ENCODE results near the gene TMOD3. TPM values are rescaled to one million over a fixed set of nuclear protein-coding genes. Genes with fewer than 3 reads are reported as not detected.

TMOD3 gene
- total and polyA plus RNA-seq, 2 donors (not counting 3 experiments of a cell fraction or from before 2014, with no cell fraction given): 10.4 to 64.3 TPM

DNA sequence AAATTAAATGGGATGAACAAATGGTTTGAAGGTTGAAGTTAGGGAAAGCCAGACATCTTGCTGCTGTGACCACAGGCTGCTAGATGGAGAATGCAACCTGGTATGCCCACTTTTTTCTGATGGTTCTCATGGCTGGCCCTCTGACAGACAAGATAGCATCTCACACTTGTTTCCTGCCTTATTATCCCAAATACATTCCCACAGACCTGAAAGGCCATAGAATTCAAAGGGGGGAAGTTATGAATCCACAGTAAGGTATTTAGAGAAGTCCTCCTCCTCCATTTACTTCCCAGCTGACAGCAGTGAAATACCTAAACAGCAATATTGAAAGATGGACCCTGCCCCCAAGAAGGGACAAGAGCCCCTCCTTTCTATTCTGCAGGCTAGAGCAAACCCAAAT lies 109.8 kb downstream of the TMOD3 start:
- peak; percentile 57 for DNase-seq (ENCODE audit: low read depth, low spot score)
- dilution Hi-C loops (cut with MboI; ENCODE audit: extremely low pct_ligation_motif_present, low sequenced_read_pairs) (no loop called here), intact Hi-C loops (cut with micrococcal nuclease) (no loop called here)
- CTCF ChIA-PET: interaction anchor here (1.4 kb wide), 1 partner anchor 288 kb away, joined by 3 read pairs; no protein-coding TSS in a partner anchor
- Histone ChIP-seq H3K27ac (ENCODE audit: insufficient read depth, low read depth, low read length) (no peak overlapping the region), H3K4me1 (ENCODE audit: control insufficient read depth, extremely low read depth, insufficient read depth, low read length) (peaks cover 6% of the 10 kb centered on the region), H3K4me2 (ENCODE audit: insufficient read depth, low read length) (peak overlapping the region; percentile 19), H4K20me1 (replicated peaks; ENCODE audit: control insufficient read depth, extremely low read depth, insufficient read depth, low read length) (no peaks in the 10 kb centered on the region), H3K4me3 (replicated peaks in 1 of 3; ENCODE audit: insufficient read depth in 1 of 3, low read depth in 1 of 3, low read length in 3 of 3) (no peak overlapping the region), H3K9me3 (replicated peaks; ENCODE audit: control insufficient read depth, insufficient read depth, low read length) (no peaks in the 10 kb centered on the region), H3K9ac (replicated peaks; ENCODE audit: extremely low read depth, insufficient read depth, low read length) (no peak overlapping the region), H3K79me2 (ENCODE audit: control insufficient read depth, insufficient read depth, low read length) (no peaks in the 10 kb centered on the region), H2AFZ (ENCODE audit: low read depth, low read length) (no peak overlapping the region), H3K27me3 (ENCODE audit: control insufficient read depth in 2 of 2, insufficient read depth in 2 of 2, low read length in 2 of 2) (no peaks in the 10 kb centered on the region), H3K36me3 (ENCODE audit: control insufficient read depth in 2 of 2, extremely low read depth in 1 of 2, insufficient read depth in 2 of 2, low read length in 2 of 2) (peaks cover 3 to 6% of the 10 kb centered on the region in 2 experiments), H3K9me1 (replicated peaks; ENCODE audit: control insufficient read depth, extremely low read depth, insufficient read depth, low read length) (no peaks in the 10 kb centered on the region)
- POLR2A ChIA-PET: no interaction called here
- TF ChIP-seq MYC (IDR thresholded peaks at IDR 0.05; ENCODE audit: low read depth, low read length): no peak
- TF ChIP-seq FOS (IDR thresholded peaks at IDR 0.05; ENCODE audit: borderline replicate concordance, insufficient read depth, low read length): no peak
- TF ChIP-seq, protein P1, sequence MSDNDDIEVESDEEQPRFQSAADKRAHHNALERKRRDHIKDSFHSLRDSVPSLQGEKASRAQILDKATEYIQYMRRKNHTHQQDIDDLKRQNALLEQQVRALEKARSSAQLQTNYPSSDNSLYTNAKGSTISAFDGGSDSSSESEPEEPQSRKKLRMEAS (IDR thresholded peaks at IDR 0.05; ENCODE audit: insufficient read depth, insufficient read length): no peak
- TF ChIP-seq EZH2 (IDR thresholded peaks at IDR 0.05; ENCODE audit: borderline replicate concordance, low read depth, low read length, severe bottlenecking): no peak
- no peak for TF ChIP-seq POLR2A (IDR thresholded peaks at IDR 0.05; ENCODE audit: low read depth, low read length)
- TF ChIP-seq GATA2 (IDR thresholded peaks at IDR 0.05; ENCODE audit: insufficient read depth, insufficient read length, low read depth, low read length): peak; percentile 43
- no peak for TF ChIP-seq JUN (IDR thresholded peaks at IDR 0.05; ENCODE audit: borderline replicate concordance, insufficient read depth, insufficient read length, low read depth)
- TF ChIP-seq CTCF (IDR thresholded peaks at IDR 0.05; ENCODE audit: extremely low read depth in 1 of 2, insufficient read depth in 1 of 2, low read depth in 1 of 2, low read length in 2 of 2): no peak
- TF ChIP-seq POLR2AphosphoS5 (IDR thresholded peaks at IDR 0.05; ENCODE audit: insufficient read depth, low read depth, low read length): no peak
- no TSS peak for BruUV-seq (replicated peaks)
- peak; percentile 64 for FAIRE-seq
